Osteocyte (in vitro differentiated cells): ENCODE results near the gene TFAP2E. TPM values are rescaled to one million over a fixed set of nuclear protein-coding genes. Genes with fewer than 3 reads are reported as not detected.

Experiments
- DNase-seq: peaks from one replicate; pipeline ENCODE4 v3.0.0; 2021; ENCODE audit warnings: mixed read lengths; ENCODE audit not compliant: unreplicated experiment; ENCODE audit errors: extremely low spot score
- H3K27ac Mint-ChIP-seq: one replicate; pipeline ENCODE4 v1.8.0; 2021; ENCODE audit warnings: mild to moderate bottlenecking, mixed read lengths; ENCODE audit not compliant: unreplicated experiment
- H3K27me3 Mint-ChIP-seq: one replicate; pipeline ENCODE4 v1.8.0; 2021; ENCODE audit warnings: mixed read lengths; ENCODE audit not compliant: unreplicated experiment
- H3K36me3 Mint-ChIP-seq: one replicate; pipeline ENCODE4 v1.8.0; 2021; ENCODE audit warnings: mixed read lengths; ENCODE audit not compliant: unreplicated experiment
- H3K4me1 Mint-ChIP-seq: one replicate; pipeline ENCODE4 v1.8.0; 2021; ENCODE audit warnings: mixed read lengths; ENCODE audit not compliant: unreplicated experiment
- H3K4me3 Mint-ChIP-seq: one replicate; pipeline ENCODE4 v1.8.0; 2021; ENCODE audit warnings: mild to moderate bottlenecking, moderate library complexity, mixed read lengths; ENCODE audit not compliant: unreplicated experiment
- H3K9me3 Mint-ChIP-seq: one replicate; pipeline ENCODE4 v1.8.0; 2021; ENCODE audit warnings: mixed read lengths; ENCODE audit not compliant: unreplicated experiment
- CTCF ChIP-seq: fragments of 200-600 bp; sonication (generic); IDR thresholded peaks from 2 replicates; pipeline ENCODE4 v1.5.0; 2021; ENCODE audit warnings: antibody characterized with exemption, mild to moderate bottlenecking, moderate library complexity
- total RNA-seq: library from RNA; stranded (reverse); gene quantifications from 2 replicates; pipeline ENCODE4 v1.2.1, GENCODE V29; 2021

Gene TFAP2E
- total RNA-seq, 1 donor from 2014 or later, result 0.35 TPM

GRCh38 chr1:35532497-35533223 lies 40.5 kb upstream of the TFAP2E start:
- peaks cover 37% of the 10 kb centered on the region for H3K36me3 Mint-ChIP-seq
- peaks cover 18% of the 10 kb centered on the region for H3K9me3 Mint-ChIP-seq
- TF ChIP-seq CTCF, result no peak
- no peak overlapping the region for H3K4me3 Mint-ChIP-seq
- no peaks in the 10 kb centered on the region for H3K27me3 Mint-ChIP-seq
- no peak overlapping the region for H3K27ac Mint-ChIP-seq
- DNase-seq, result no peak
- H3K4me1 Mint-ChIP-seq, result peaks cover 18% of the 10 kb centered on the region

GRCh38 chr1:35533586-35533985 lies 39.5 kb upstream of the TFAP2E start:
- no peak for DNase-seq
- Mint-ChIP-seq H3K4me1 (peaks cover 24% of the 10 kb centered on the region), H3K36me3 (peaks cover 32% of the 10 kb centered on the region), H3K4me3 (no peak overlapping the region), H3K9me3 (peaks cover 15% of the 10 kb centered on the region), H3K27me3 (no peaks in the 10 kb centered on the region), H3K27ac (no peak overlapping the region)
- TF ChIP-seq CTCF, result no peak

GRCh38 chr1:35535243-35535642 lies 37.9 kb upstream of the TFAP2E start:
- no peaks in the 10 kb centered on the region for H3K27me3 Mint-ChIP-seq
- H3K36me3 Mint-ChIP-seq, result peaks cover 17% of the 10 kb centered on the region
- H3K4me1 Mint-ChIP-seq, result peaks cover 41% of the 10 kb centered on the region
- no peak overlapping the region for H3K27ac Mint-ChIP-seq
- TF ChIP-seq CTCF, result no peak
- H3K9me3 Mint-ChIP-seq, result peaks cover 3% of the 10 kb centered on the region
- no peak overlapping the region for H3K4me3 Mint-ChIP-seq
- DNase-seq, result no peak

- no peak for DNase-seq
- H3K9me3 Mint-ChIP-seq, result no peaks in the 10 kb centered on the region
- no peaks in the 10 kb centered on the region for H3K27me3 Mint-ChIP-seq
- no peak overlapping the region for H3K27ac Mint-ChIP-seq
- H3K4me1 Mint-ChIP-seq, result peaks cover 47% of the 10 kb centered on the region
- no peak for TF ChIP-seq CTCF
- peaks cover 11% of the 10 kb centered on the region for H3K36me3 Mint-ChIP-seq
- H3K4me3 Mint-ChIP-seq, result no peak overlapping the region
These were observed 36.5 kb upstream of the TFAP2E start for GRCh38 chr1:35536556-35537162.

- H3K4me3 Mint-ChIP-seq, result no peak overlapping the region
- H3K9me3 Mint-ChIP-seq, result no peaks in the 10 kb centered on the region
- no peak for TF ChIP-seq CTCF
- no peak for DNase-seq
- peaks cover 44% of the 10 kb centered on the region for H3K4me1 Mint-ChIP-seq
- H3K27ac Mint-ChIP-seq, result no peak overlapping the region
- H3K36me3 Mint-ChIP-seq, result peaks cover 4% of the 10 kb centered on the region
- no peaks in the 10 kb centered on the region for H3K27me3 Mint-ChIP-seq
These were observed 35.3 kb upstream of the TFAP2E start for GRCh38 chr1:35537806-35538205.
